WTC11 (cell line): ENCODE measurements around the gene SMAD5. TPM values are rescaled to one million over a fixed set of nuclear protein-coding genes. Genes with fewer than 3 reads are reported as not detected.

ENCODE experiments used
- ATAC-seq: fragments of 200-7000 bp; cut with Tn5 transposase; 2 replicates; pipeline ENCODE4 v1.10.0; 2021; ENCODE audit warnings: mild to moderate bottlenecking, moderate library complexity
- CTCF ChIA-PET: fragments of 300-600 bp; sonication (Branson Sonifier 250); formaldehyde crosslinking; loops from one replicate; lab custom pipeline; 2021; ENCODE audit warnings: antibody characterized with exemption; lab: Charles Lee
- POLR2A ChIA-PET: fragments of 350-600 bp; sonication (Branson Sonifier 250); formaldehyde crosslinking; loops from one replicate; lab custom pipeline; 2021; ENCODE audit warnings: antibody characterized with exemption; lab: Charles Lee
- DNase-seq: peaks from one replicate; pipeline ENCODE4 v3.0.0; 2021; ENCODE audit warnings: low spot score
- H3K27ac Mint-ChIP-seq: 2 replicates; pipeline ENCODE4 v1.8.0; 2021; ENCODE audit warnings: mixed read lengths
- H3K27me3 Mint-ChIP-seq: 2 replicates; pipeline ENCODE4 v1.8.0; 2021; ENCODE audit warnings: low read depth, mild to moderate bottlenecking, moderate library complexity, mixed read lengths
- H3K36me3 Mint-ChIP-seq: 2 replicates; pipeline ENCODE4 v1.8.0; 2021; ENCODE audit warnings: mixed read lengths
- H3K4me1 Mint-ChIP-seq: 2 replicates; pipeline ENCODE4 v1.8.0; 2022; ENCODE audit warnings: mixed read lengths
- H3K4me3 Mint-ChIP-seq: 2 replicates; pipeline ENCODE4 v1.8.0; 2021; ENCODE audit warnings: mild to moderate bottlenecking, moderate library complexity, mixed read lengths
- H3K9me3 Mint-ChIP-seq: 2 replicates; pipeline ENCODE4 v1.8.0; 2021; ENCODE audit warnings: mixed read lengths
- E2F4 ChIP-seq: sonication (generic); formaldehyde crosslinking; IDR thresholded peaks from 2 replicates; pipeline ENCODE4 v1.8.1; 2022; ENCODE audit warnings: low read depth, mild to moderate bottlenecking, moderate library complexity, missing genetic modification reagents, borderline replicate concordance
- E2F5 ChIP-seq: sonication (generic); formaldehyde crosslinking; IDR thresholded peaks from 2 replicates; pipeline ENCODE4 v1.8.1; 2022; ENCODE audit warnings: mild to moderate bottlenecking, moderate library complexity, missing genetic modification reagents
- FOXK1 ChIP-seq: sonication (generic); formaldehyde crosslinking; IDR thresholded peaks from 2 replicates; pipeline ENCODE4 v1.8.0; 2022; ENCODE audit warnings: mild to moderate bottlenecking, moderate library complexity, missing genetic modification reagents
- FOXP1 ChIP-seq: sonication (generic); formaldehyde crosslinking; IDR thresholded peaks from 2 replicates; pipeline ENCODE4 v1.8.0; 2022; ENCODE audit warnings: missing genetic modification reagents, mild to moderate bottlenecking, moderate library complexity, borderline replicate concordance
- GABPB1 ChIP-seq: sonication (generic); formaldehyde crosslinking; IDR thresholded peaks from 2 replicates; pipeline ENCODE4 v1.8.1; 2023; ENCODE audit warnings: mild to moderate bottlenecking, missing genetic modification reagents
- JAZF1 ChIP-seq: fragments of 250-450 bp; sonication (Bioruptor Pico); IDR thresholded peaks from 2 replicates; pipeline ENCODE4 v1.9.0; 2021; ENCODE audit warnings: moderate library complexity, mild to moderate bottlenecking, inconsistent platforms
- JUN ChIP-seq: sonication (generic); formaldehyde crosslinking; IDR thresholded peaks from 2 replicates; pipeline ENCODE4 v1.8.0; 2023; ENCODE audit warnings: mild to moderate bottlenecking, missing genetic modification reagents
- PREB ChIP-seq: sonication (generic); formaldehyde crosslinking; IDR thresholded peaks from 2 replicates; pipeline ENCODE4 v1.8.1; 2022; ENCODE audit warnings: mild to moderate bottlenecking, missing genetic modification reagents, moderate library complexity, borderline replicate concordance
- PRRX2 ChIP-seq: fragments of 250-450 bp; sonication (Bioruptor Pico); IDR thresholded peaks from 2 replicates; pipeline ENCODE4 v1.8.0; 2021; ENCODE audit warnings: mild to moderate bottlenecking
- SMAD3 ChIP-seq: sonication (generic); formaldehyde crosslinking; IDR thresholded peaks from 2 replicates; pipeline ENCODE4 v1.8.0; 2022; ENCODE audit warnings: missing genetic modification reagents, mild to moderate bottlenecking, borderline replicate concordance
- STAT6 ChIP-seq: sonication (generic); formaldehyde crosslinking; conservative IDR thresholded peaks from 2 replicates; pipeline ENCODE4 v1.8.1; 2023; ENCODE audit warnings: mild to moderate bottlenecking, low read depth, missing genetic modification reagents, moderate library complexity
- TEAD1 ChIP-seq: sonication (generic); formaldehyde crosslinking; IDR thresholded peaks from 2 replicates; pipeline ENCODE4 v1.8.0; 2022; ENCODE audit warnings: mild to moderate bottlenecking, missing genetic modification reagents
- TP53 ChIP-seq: sonication (generic); formaldehyde crosslinking; IDR thresholded peaks from 2 replicates; pipeline ENCODE4 v1.8.1; 2023; ENCODE audit warnings: mild to moderate bottlenecking, missing genetic modification reagents
- ZNF416 ChIP-seq: fragments of 250-450 bp; sonication (Bioruptor Pico); IDR thresholded peaks from 2 replicates; pipeline ENCODE4 v1.9.0; 2021; ENCODE audit warnings: mild to moderate bottlenecking, inconsistent platforms
- ZNF532 ChIP-seq: fragments of 250-450 bp; sonication (Bioruptor Pico); IDR thresholded peaks from 2 replicates; pipeline ENCODE4 v1.9.0; 2021; ENCODE audit warnings: mild to moderate bottlenecking, borderline replicate concordance
- total RNA-seq: library from RNA; stranded (reverse); gene quantifications from 3 replicates; pipeline ENCODE4 v1.2.3, GENCODE V29; 2021
- TF ChIP-seq, protein P1 (sequence below): fragments of 250-450 bp; sonication (Bioruptor Pico); IDR thresholded peaks from 2 replicates; pipeline ENCODE4 v1.9.0; 2021; ENCODE audit warnings: moderate library complexity, mild to moderate bottlenecking, inconsistent platforms, borderline replicate concordance
- TF ChIP-seq, protein P2 (sequence below): sonication (generic); formaldehyde crosslinking; IDR thresholded peaks from 2 replicates; pipeline ENCODE4 v1.8.1; 2023; ENCODE audit warnings: mild to moderate bottlenecking, missing genetic modification reagents, moderate library complexity
- TF ChIP-seq, protein P3 (sequence below): sonication (generic); formaldehyde crosslinking; IDR thresholded peaks from 2 replicates; pipeline ENCODE4 v1.8.0; 2022; ENCODE audit warnings: mild to moderate bottlenecking, missing genetic modification reagents

The SMAD5 gene
- total RNA-seq, 1 experiment from 2014 or later = 65.2 TPM

DNA sequence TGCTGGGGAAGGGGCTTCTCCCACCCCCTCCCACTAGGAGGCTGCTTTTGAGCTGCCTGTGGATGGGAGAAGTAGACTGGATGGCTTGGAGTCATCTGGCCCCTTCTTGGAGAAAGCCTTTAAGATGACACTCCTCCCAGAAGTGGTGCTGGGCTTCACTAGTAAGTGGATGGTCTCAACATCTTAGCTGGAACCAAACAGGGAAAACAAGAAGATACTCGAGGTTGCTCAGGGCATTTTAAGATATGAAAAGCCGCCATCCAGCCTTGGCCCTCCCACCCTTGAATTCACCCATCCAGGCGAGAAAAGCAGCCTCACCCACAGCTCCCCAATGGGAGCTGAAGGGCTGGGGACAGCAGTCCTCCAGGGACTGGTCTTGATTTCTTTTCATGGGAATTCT, 68.1 kb downstream of the SMAD5 start:
- Mint-ChIP-seq H3K27me3 (peaks cover 100% of the 10 kb centered on the region), H3K4me3 (no peak overlapping the region), H3K4me1 (peaks cover 31% of the 10 kb centered on the region), H3K36me3 (peaks cover 5% of the 10 kb centered on the region; the same call in 1 of the 2 replicates), H3K27ac (no peak overlapping the region), H3K9me3 (peaks cover 5% of the 10 kb centered on the region; the same call in 1 of the 2 replicates)
- no peak for TF ChIP-seq TEAD1 (CRISPR knock-in tag)
- TF ChIP-seq, protein P1, sequence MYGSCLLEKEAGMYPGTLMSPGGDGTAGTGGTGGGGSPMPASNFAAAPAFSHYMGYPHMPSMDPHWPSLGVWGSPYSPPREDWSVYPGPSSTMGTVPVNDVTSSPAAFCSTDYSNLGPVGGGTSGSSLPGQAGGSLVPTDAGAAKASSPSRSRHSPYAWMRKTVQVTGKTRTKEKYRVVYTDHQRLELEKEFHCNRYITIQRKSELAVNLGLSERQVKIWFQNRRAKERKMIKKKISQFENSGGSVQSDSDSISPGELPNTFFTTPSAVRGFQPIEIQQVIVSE (CRISPR knock-in tag) = no peak
- ChIA-PET CTCF (no interaction called here), POLR2A (no interaction called here)
- DNase-seq (no peak), ATAC-seq (no peak)

DNA sequence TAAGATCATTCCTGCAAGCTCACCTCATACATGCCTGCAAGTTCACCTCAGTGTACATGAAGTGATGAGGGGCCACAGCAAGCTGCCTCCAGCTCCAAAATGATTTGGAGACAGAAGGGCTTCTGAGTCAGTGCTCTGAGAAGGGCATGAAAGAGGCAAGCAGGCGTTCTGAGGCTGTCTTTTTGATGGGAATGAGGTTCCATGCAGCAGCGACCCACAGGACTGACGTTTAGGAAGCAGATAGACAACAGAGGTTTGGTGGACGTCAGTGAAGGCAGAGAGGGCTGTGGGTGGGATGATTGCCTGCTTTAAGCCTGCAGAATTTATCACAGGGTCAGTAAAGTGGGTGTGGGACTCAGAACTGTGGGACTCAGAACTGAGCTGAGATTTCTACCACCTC, 69.2 kb downstream of the SMAD5 start:
- Mint-ChIP-seq H3K9me3 (peaks cover 8% of the 10 kb centered on the region; the same call in 1 of the 2 replicates), H3K4me1 (peaks cover 31% of the 10 kb centered on the region), H3K36me3 (peaks cover 5% of the 10 kb centered on the region; the same call in 1 of the 2 replicates), H3K27ac (no peak overlapping the region), H3K27me3 (peaks cover 100% of the 10 kb centered on the region), H3K4me3 (no peak overlapping the region)
- no peak for ATAC-seq
- POLR2A ChIA-PET = no interaction called here
- CTCF ChIA-PET = interaction anchor here (1.5 kb wide), 1 partner anchor 48 kb away, joined by 3 read pairs; no protein-coding TSS in a partner anchor
- DNase-seq = no peak
- no peak for TF ChIP-seq PREB (CRISPR knock-in tag)
- no peak for TF ChIP-seq FOXK1
- TF ChIP-seq FOXP1 (CRISPR knock-in tag) = no peak
- TF ChIP-seq PRRX2 (CRISPR knock-in tag) = no peak
- TF ChIP-seq, protein P2, sequence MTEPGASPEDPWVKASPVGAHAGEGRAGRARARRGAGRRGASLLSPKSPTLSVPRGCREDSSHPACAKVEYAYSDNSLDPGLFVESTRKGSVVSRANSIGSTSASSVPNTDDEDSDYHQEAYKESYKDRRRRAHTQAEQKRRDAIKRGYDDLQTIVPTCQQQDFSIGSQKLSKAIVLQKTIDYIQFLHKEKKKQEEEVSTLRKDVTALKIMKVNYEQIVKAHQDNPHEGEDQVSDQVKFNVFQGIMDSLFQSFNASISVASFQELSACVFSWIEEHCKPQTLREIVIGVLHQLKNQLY = no peak
- TF ChIP-seq E2F5 (CRISPR knock-in tag) = no peak
- no peak for TF ChIP-seq E2F4 (CRISPR knock-in tag)
- TF ChIP-seq, protein P3, sequence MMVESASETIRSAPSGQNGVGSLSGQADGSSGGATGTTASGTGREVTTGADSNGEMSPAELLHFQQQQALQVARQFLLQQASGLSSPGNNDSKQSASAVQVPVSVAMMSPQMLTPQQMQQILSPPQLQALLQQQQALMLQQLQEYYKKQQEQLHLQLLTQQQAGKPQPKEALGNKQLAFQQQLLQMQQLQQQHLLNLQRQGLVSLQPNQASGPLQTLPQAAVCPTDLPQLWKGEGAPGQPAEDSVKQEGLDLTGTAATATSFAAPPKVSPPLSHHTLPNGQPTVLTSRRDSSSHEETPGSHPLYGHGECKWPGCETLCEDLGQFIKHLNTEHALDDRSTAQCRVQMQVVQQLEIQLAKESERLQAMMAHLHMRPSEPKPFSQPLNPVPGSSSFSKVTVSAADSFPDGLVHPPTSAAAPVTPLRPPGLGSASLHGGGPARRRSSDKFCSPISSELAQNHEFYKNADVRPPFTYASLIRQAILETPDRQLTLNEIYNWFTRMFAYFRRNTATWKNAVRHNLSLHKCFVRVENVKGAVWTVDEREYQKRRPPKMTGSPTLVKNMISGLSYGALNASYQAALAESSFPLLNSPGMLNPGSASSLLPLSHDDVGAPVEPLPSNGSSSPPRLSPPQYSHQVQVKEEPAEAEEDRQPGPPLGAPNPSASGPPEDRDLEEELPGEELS (CRISPR knock-in tag) = no peak
- TF ChIP-seq ZNF416 (CRISPR knock-in tag) = no peak
- no peak for TF ChIP-seq GABPB1 (CRISPR knock-in tag)
- TF ChIP-seq TP53 (CRISPR knock-in tag) = no peak
- no peak for TF ChIP-seq JAZF1 (CRISPR knock-in tag)
- TF ChIP-seq JUN (CRISPR knock-in tag) = no peak
- no peak for TF ChIP-seq SMAD3 (CRISPR knock-in tag)
- no peak for TF ChIP-seq STAT6 (CRISPR knock-in tag)
- TF ChIP-seq ZNF532 (CRISPR knock-in tag) = no peak
